Measurements from ENCODE around the gene MFN2. TPM values are rescaled to one million over a fixed set of nuclear protein-coding genes. Genes with fewer than 3 reads are reported as not detected.
A peak's percentile ranks its signal among the peaks of the same experiment; 100 is the strongest.

MFN2 gene
- total and polyA plus RNA-seq, 9 of the 15 experiments (the other 6 are each of a cell fraction or from before 2014, with no cell fraction given) = 10.5 to 158 (median 87.1) TPM

DNA sequence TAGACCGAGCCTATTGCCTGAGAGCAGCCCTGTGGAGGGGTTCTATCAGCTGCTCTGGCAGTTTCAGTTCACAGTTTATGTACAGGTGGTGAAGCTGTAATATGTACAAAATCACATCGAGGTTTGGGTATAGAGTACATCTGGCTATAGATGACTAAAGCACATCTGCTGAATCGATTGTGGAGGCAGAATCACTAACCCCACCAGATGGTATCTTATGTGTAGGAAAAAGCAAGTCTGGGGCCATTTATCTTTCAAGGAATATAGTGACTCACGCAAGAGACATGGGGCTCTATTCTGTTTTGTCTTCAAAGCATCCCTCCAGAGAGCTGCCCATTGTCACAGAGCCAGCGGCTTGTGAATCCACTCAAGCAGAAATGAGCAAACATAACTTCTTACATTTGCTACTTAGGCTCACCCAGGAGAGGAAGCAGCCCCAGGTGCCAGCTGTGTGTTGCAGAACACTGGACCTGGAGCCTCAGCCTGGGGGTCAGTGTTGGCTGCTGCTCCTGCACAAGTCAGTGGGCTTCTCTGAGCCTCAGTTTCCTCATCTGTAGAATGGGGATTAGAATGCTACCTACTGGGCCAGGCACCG lies 60.3 kb downstream of the MFN2 start (continued):
- TF ChIP-seq, protein P1, sequence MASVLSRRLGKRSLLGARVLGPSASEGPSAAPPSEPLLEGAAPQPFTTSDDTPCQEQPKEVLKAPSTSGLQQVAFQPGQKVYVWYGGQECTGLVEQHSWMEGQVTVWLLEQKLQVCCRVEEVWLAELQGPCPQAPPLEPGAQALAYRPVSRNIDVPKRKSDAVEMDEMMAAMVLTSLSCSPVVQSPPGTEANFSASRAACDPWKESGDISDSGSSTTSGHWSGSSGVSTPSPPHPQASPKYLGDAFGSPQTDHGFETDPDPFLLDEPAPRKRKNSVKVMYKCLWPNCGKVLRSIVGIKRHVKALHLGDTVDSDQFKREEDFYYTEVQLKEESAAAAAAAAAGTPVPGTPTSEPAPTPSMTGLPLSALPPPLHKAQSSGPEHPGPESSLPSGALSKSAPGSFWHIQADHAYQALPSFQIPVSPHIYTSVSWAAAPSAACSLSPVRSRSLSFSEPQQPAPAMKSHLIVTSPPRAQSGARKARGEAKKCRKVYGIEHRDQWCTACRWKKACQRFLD (CRISPR knock-in tag; IDR thresholded peaks at IDR 0.05) = no peak
- TF ChIP-seq JUND (IDR thresholded peaks at IDR 0.05; ENCODE audit: borderline replicate concordance, low read depth, low read length) = peak; percentile 94
- peak; percentile 85; the same call in 2 of the 3 replicates for TF ChIP-seq JUND (tag; IDR thresholded peaks at IDR 0.05; ENCODE audit: borderline replicate concordance, low read depth, low read length)
- no peak for TF ChIP-seq ZKSCAN1 (IDR thresholded peaks at IDR 0.05; ENCODE audit: low read depth, low read length)
- TF ChIP-seq, protein P2, sequence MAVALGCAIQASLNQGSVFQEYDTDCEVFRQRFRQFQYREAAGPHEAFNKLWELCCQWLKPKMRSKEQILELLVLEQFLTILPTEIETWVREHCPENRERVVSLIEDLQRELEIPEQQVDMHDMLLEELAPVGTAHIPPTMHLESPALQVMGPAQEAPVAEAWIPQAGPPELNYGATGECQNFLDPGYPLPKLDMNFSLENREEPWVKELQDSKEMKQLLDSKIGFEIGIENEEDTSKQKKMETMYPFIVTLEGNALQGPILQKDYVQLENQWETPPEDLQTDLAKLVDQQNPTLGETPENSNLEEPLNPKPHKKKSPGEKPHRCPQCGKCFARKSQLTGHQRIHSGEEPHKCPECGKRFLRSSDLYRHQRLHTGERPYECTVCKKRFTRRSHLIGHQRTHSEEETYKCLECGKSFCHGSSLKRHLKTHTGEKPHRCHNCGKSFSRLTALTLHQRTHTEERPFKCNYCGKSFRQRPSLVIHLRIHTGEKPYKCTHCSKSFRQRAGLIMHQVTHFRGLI (CRISPR knock-in tag; IDR thresholded peaks at IDR 0.05) = no peak
- TF ChIP-seq, protein P3, sequence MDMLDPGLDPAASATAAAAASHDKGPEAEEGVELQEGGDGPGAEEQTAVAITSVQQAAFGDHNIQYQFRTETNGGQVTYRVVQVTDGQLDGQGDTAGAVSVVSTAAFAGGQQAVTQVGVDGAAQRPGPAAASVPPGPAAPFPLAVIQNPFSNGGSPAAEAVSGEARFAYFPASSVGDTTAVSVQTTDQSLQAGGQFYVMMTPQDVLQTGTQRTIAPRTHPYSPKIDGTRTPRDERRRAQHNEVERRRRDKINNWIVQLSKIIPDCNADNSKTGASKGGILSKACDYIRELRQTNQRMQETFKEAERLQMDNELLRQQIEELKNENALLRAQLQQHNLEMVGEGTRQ (CRISPR knock-in tag; IDR thresholded peaks at IDR 0.05) = no peak
- no peak for TF ChIP-seq CCNT2 (IDR thresholded peaks at IDR 0.05; ENCODE audit: borderline replicate concordance, extremely low read depth, insufficient read length, low read depth, low read length)
- peak; percentile 36; the same call in 1 of the 2 replicates for TF ChIP-seq POLR2AphosphoS5 (IDR thresholded peaks at IDR 0.05; ENCODE audit: control insufficient read depth, insufficient read depth, low read depth, low read length)
- TF ChIP-seq MTA2 (IDR thresholded peaks at IDR 0.05; ENCODE audit: low read depth) = no peak
- TF ChIP-seq DDX20 (tag; IDR thresholded peaks at IDR 0.05; ENCODE audit: low read depth) = 0 out of 2 replicates have a peak, but pooled peaks have one; percentile 6
- TF ChIP-seq, protein P4, sequence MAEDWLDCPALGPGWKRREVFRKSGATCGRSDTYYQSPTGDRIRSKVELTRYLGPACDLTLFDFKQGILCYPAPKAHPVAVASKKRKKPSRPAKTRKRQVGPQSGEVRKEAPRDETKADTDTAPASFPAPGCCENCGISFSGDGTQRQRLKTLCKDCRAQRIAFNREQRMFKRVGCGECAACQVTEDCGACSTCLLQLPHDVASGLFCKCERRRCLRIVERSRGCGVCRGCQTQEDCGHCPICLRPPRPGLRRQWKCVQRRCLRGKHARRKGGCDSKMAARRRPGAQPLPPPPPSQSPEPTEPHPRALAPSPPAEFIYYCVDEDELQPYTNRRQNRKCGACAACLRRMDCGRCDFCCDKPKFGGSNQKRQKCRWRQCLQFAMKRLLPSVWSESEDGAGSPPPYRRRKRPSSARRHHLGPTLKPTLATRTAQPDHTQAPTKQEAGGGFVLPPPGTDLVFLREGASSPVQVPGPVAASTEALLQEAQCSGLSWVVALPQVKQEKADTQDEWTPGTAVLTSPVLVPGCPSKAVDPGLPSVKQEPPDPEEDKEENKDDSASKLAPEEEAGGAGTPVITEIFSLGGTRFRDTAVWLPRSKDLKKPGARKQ (CRISPR knock-in tag; IDR thresholded peaks at IDR 0.05) = no peak
- 0 out of 2 replicates have a peak, but pooled peaks have one; percentile 42 for TF ChIP-seq ZNF584 (CRISPR knock-in tag; IDR thresholded peaks at IDR 0.05; ENCODE audit: low read depth)
- TF ChIP-seq, protein P5, sequence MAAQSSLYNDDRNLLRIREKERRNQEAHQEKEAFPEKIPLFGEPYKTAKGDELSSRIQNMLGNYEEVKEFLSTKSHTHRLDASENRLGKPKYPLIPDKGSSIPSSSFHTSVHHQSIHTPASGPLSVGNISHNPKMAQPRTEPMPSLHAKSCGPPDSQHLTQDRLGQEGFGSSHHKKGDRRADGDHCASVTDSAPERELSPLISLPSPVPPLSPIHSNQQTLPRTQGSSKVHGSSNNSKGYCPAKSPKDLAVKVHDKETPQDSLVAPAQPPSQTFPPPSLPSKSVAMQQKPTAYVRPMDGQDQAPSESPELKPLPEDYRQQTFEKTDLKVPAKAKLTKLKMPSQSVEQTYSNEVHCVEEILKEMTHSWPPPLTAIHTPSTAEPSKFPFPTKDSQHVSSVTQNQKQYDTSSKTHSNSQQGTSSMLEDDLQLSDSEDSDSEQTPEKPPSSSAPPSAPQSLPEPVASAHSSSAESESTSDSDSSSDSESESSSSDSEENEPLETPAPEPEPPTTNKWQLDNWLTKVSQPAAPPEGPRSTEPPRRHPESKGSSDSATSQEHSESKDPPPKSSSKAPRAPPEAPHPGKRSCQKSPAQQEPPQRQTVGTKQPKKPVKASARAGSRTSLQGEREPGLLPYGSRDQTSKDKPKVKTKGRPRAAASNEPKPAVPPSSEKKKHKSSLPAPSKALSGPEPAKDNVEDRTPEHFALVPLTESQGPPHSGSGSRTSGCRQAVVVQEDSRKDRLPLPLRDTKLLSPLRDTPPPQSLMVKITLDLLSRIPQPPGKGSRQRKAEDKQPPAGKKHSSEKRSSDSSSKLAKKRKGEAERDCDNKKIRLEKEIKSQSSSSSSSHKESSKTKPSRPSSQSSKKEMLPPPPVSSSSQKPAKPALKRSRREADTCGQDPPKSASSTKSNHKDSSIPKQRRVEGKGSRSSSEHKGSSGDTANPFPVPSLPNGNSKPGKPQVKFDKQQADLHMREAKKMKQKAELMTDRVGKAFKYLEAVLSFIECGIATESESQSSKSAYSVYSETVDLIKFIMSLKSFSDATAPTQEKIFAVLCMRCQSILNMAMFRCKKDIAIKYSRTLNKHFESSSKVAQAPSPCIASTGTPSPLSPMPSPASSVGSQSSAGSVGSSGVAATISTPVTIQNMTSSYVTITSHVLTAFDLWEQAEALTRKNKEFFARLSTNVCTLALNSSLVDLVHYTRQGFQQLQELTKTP (IDR thresholded peaks at IDR 0.05; ENCODE audit: low read depth in 1 of 2, partially characterized antibody in 2 of 2) = peak in 1 of 2 experiments; percentile 47
- peak; percentile 51; the same call in 1 of the 2 replicates for TF ChIP-seq MTA3 (IDR thresholded peaks at IDR 0.05; ENCODE audit: borderline replicate concordance)
- TF ChIP-seq EHMT2 (IDR thresholded peaks at IDR 0.05) = peak; percentile 60; the same call in 1 of the 2 replicates
- TF ChIP-seq ZNF197 (CRISPR knock-in tag; IDR thresholded peaks at IDR 0.05; ENCODE audit: low read depth) = peak; percentile 67; the same call in 1 of the 2 replicates
- peak; percentile 81 for TF ChIP-seq CBFA2T2 (conservative IDR thresholded peaks at IDR 0.05)
